Esophagus squamous epithelium (tissue), 5 donors: ENCODE data around the gene RAX2. TPM values are rescaled to one million over a fixed set of nuclear protein-coding genes. Genes with fewer than 3 reads are reported as not detected.

Experiments used
- DNase-seq: peaks from one replicate; lab custom pipeline; 2025; lab: John Stamatoyannopoulos, UW
- H3K27ac ChIP-seq, 4 donors: fragments of 200-600 bp; sonication (generic); one replicate each; pipeline ENCODE4 v1.5.1; 2016 to 2019; ENCODE audit warnings: mild to moderate bottlenecking in 1 of 4
- H3K27me3 ChIP-seq, 4 donors: fragments of 200-600 bp; sonication (generic); 1 replicate in 3 of 4; 2 replicates in 1 of 4; pipeline versions ENCODE4 v1.5.1 to v1.6.0; 2017 to 2021; ENCODE audit warnings: antibody characterized with exemption in 1 of 4
- H3K36me3 ChIP-seq, 3 donors: fragments of 200-600 bp; sonication (generic); one replicate each; pipeline ENCODE4 v1.5.1; 2016 to 2019
- H3K4me1 ChIP-seq, 3 donors: fragments of 200-600 bp; sonication (generic); one replicate each; pipeline ENCODE4 v1.5.1; 2017 to 2019
- H3K4me3 ChIP-seq, 4 donors: fragments of 200-600 bp; sonication (generic); 1 replicate in 3 of 4; 2 replicates in 1 of 4; pipeline ENCODE4 v1.5.1; 2016 to 2019; ENCODE audit warnings: mild to moderate bottlenecking in 2 of 4, moderate library complexity in 1 of 4
- H3K9me3 ChIP-seq, 3 donors: fragments of 200-600 bp; sonication (generic); one replicate each; pipeline ENCODE4 v1.5.1; 2016 to 2019
- CTCF ChIP-seq, 6 experiments: fragments of 450-650 bp in 4 of 6; fragments of 200-600 bp in 2 of 6; sonication (generic) in 2 of 6; IDR thresholded peaks; one replicate each; pipeline ENCODE4 v1.5.1; 2016 to 2019; ENCODE audit warnings: antibody characterized with exemption in 6 of 6, mild to moderate bottlenecking in 4 of 6, moderate library complexity in 4 of 6
- POLR2A ChIP-seq, 4 donors: fragments of 450-650 bp; IDR thresholded peaks; one replicate each; pipeline ENCODE4 v1.6.1; 2017; ENCODE audit warnings: antibody characterized with exemption in 4 of 4, mild to moderate bottlenecking in 4 of 4, moderate library complexity in 3 of 4
- WGBS, 2 donors: methylation state at CpG; one replicate each; pipeline ENCODE4 v1.1.5; 2018; 5-methylcytosine and 5-hydroxymethylcytosine counted together
- intact Hi-C: fragments of 100-400 bp; cut with DNase I; formaldehyde crosslinking; loops from one replicate; pipeline ENCODE4 v1.15.0; 2022
- total RNA-seq, 4 donors: library from RNA; depleted of rRNA; stranded (reverse); fragments of >200 nt; gene quantifications; one replicate each; pipeline ENCODE4 v1.1.0, GENCODE V29; 2016
- donor health status: DM: yes; HTN: yes; CAD: no.

Gene RAX2
- total RNA-seq, 4 donors from 2014 or later, result not detected

DNA sequence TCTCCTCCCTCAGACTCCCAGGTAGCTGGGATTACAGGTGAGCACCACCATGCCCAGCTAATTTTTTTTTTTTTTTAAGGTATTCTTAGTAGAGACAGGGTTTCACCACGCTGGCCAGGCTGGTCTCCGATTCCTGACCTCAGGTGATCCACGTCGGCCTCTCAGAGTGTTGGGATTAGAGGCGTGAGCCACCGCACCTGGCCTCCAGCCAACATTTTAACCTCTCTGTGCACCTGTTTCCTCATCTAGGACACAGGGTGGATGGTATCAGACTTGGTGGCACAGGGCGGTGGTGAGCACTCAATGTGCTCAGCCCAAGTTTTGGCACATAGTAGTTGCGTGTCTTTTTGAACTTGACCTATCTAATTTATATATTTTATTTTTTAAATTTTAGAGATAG is 23.1 kb downstream of the RAX2 start:
- no peak for TF ChIP-seq CTCF (IDR thresholded peaks at IDR 0.05)
- no peak for TF ChIP-seq POLR2A (IDR thresholded peaks at IDR 0.05)
- DNase-seq, result no peak
- Histone ChIP-seq H3K4me3 (no peak overlapping the region), H3K27me3 (peaks cover 0 to 6% (median 0%) of the 10 kb centered on the region in 4 donors), H3K4me1 (no peaks in the 10 kb centered on the region), H3K36me3 (peaks cover 18 to 49% (median 22%) of the 10 kb centered on the region in 3 donors), H3K9me3 (no peaks in the 10 kb centered on the region), H3K27ac (no peak overlapping the region)
- intact Hi-C loops, result no loop called here
- 65 to 87% methylated on average over 8 of the region's 8 CpGs for WGBS, 2 donors

DNA sequence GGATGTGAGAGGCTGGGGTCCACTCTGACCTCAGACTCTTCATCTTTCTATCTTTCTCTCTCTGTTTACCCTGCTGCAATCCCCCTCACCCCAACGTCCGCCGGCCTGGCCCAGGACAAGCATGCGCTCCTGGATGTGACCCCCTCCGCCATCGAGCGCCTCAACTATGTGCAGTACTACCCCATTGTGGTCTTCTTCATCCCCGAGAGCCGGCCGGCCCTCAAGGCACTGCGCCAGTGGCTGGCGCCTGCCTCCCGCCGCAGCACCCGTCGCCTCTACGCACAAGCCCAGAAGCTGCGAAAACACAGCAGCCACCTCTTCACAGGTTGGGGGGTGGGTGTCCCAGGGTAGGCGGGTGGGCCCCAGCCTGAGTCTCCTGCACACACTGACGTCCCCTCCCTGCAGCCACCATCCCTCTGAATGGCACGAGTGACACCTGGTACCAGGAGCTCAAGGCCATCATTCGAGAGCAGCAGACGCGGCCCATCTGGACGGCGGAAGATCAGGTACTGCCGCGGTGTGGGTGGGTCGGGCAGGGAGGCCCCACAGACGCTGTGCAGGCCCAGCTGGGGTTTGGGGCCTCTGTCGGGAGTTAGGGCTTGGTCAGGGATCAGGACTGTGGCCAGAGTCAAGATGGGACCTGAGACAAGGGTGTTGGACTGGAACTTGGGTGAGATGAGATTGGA is 25.5 kb downstream of the RAX2 start:
- H3K4me1 ChIP-seq, result no peaks in the 10 kb centered on the region
- DNase-seq, result no peak
- H3K36me3 ChIP-seq, result peaks cover 9 to 24% (median 16%) of the 10 kb centered on the region in 3 donors
- no peak overlapping the region for H3K27ac ChIP-seq
- no peak overlapping the region for H3K4me3 ChIP-seq
- peaks cover 0 to 6% (median 0%) of the 10 kb centered on the region in 4 donors for H3K27me3 ChIP-seq
- TF ChIP-seq POLR2A (IDR thresholded peaks at IDR 0.05) (no peak), CTCF (IDR thresholded peaks at IDR 0.05) (no peak)
- intact Hi-C loops, result no loop called here
- 65 to 71% methylated on average over 19 to 20 of the region's 31 CpGs for WGBS, 2 donors
- no peaks in the 10 kb centered on the region for H3K9me3 ChIP-seq

DNA sequence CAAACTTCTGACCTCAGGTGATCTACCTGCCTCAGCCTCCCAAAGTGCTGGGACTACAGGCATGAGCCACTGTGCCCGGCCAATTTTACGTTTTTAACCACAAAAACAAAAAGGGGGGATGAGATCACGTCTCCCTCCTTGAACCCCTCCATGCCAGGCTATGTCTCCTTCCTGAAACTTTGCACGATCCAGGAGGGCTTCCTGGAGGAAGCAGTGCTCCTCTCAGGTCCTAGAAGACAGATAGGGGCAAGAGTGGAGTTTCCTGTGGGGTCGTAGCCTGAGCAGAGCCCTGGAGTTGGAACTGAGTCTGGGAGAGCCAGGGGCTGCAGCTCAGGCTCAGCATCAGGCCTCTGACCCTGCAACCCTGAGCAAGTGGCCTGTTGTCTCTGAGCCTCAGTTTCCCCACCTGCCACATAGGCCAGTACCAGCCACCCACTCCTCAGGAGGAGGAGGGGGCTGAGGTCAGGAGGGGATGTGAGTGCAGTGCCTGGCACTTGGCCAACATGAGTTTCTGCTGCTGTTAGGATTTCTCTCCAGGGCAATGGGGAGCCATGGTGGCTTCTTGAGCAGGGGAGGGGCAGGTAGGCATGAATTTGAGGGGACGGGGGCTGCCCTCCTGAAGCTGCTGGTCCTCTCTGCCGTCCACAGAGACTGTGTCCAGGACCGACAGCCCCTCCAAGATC is 26.5 kb downstream of the RAX2 start:
- no peak overlapping the region for H3K4me3 ChIP-seq
- no peak overlapping the region for H3K27ac ChIP-seq
- H3K9me3 ChIP-seq, result no peaks in the 10 kb centered on the region
- DNase-seq, result no peak
- WGBS, 2 donors, result 60 to 80% methylated on average over 1 to 6 of the region's 8 CpGs
- no peak for TF ChIP-seq POLR2A (IDR thresholded peaks at IDR 0.05)
- TF ChIP-seq CTCF (IDR thresholded peaks at IDR 0.05), result no peak
- intact Hi-C loops, result no loop called here
- no peaks in the 10 kb centered on the region for H3K4me1 ChIP-seq
- peaks cover 0 to 6% (median 0%) of the 10 kb centered on the region in 4 donors for H3K27me3 ChIP-seq
- H3K36me3 ChIP-seq, result peaks cover 7 to 14% (median 8%) of the 10 kb centered on the region in 3 donors

DNA sequence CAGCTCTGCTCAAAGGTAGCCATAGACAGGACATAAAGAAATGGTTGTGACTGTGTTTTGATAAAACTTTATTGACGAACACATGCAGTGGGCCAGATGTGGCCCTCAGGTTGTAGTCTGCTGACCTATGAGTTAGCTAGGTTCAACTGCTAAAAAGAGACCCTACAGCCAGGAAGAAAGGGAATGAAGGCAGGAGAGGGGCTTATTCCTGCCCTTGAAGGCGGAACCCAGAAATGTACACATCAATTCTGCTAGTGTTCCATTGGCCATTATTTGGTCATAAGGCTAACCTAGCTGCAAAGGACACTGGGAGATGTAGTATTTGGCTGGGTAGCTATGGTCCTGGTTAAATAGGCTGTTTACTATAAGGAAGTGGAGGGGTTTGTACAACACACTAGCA is 28.5 kb downstream of the RAX2 start:
- 89 to 92% methylated on average over 2 of the region's 2 CpGs for WGBS, 2 donors
- TF ChIP-seq CTCF (IDR thresholded peaks at IDR 0.05), result no peak
- TF ChIP-seq POLR2A (IDR thresholded peaks at IDR 0.05), result no peak
- no peak for DNase-seq
- Histone ChIP-seq H3K27ac (no peak overlapping the region), H3K27me3 (peaks cover 0 to 6% (median 0%) of the 10 kb centered on the region in 4 donors), H3K9me3 (no peaks in the 10 kb centered on the region), H3K4me3 (no peak overlapping the region), H3K36me3 (peaks cover 0 to 8% (median 0%) of the 10 kb centered on the region in 3 donors), H3K4me1 (no peaks in the 10 kb centered on the region)
- intact Hi-C loops, result no loop called here

DNA sequence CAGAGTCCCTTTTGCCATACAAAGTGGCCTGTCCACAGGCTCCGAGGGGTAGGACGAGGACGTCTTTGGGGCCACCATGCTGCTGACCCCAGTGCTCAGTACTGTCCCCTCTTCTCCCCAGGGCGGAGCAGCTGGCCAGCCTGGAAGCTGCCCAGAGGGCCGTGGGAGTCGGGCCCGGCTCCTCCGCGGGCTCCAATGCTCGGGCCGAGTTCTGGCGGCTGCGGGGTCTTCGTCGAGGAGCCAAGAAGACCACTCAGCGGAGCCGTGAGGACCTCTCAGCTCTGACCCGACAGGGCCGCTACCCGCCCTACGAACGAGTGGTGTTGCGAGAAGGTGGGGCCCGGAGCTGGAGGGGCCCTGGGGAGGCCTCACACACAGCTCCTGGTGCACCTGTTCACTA is 31.6 kb downstream of the RAX2 start:
- DNase-seq, result no peak
- 91 to 96% methylated on average over 7 to 18 of the region's 24 CpGs for WGBS, 2 donors
- intact Hi-C loops, result no loop called here

More for the DNA sequence above, 31.6 kb downstream of the RAX2 start:
- Histone ChIP-seq H3K27me3 (peaks cover 0 to 5% (median 0%) of the 10 kb centered on the region in 4 donors), H3K36me3 (peaks cover 0 to 26% (median 0%) of the 10 kb centered on the region in 3 donors), H3K4me3 (no peak overlapping the region), H3K9me3 (no peaks in the 10 kb centered on the region), H3K27ac (no peak overlapping the region), H3K4me1 (no peaks in the 10 kb centered on the region)
- TF ChIP-seq POLR2A (IDR thresholded peaks at IDR 0.05), result no peak
